NK-92 treated with Interleukin-12 subunit alpha and Interleukin-12 subunit beta, amount 100 ng/mL, for 24 hours (cell line): ENCODE data around the gene FBXO28.
"Not testable (repeated sequence)": the region's sequence is repeated elsewhere in the genome, so short reads cannot be mapped to it uniquely, and the experiment has no call there.

Experiments
- DNase-seq: peaks from one replicate; lab custom pipeline; 2025; lab: John Stamatoyannopoulos, UW

FBXO28 gene

GRCh38 chr1:224113918-224114786, at the start of gene FBXO28:
FBXO28 (plus strand) TSS chr1:224114111; CDS start chr1:224114130, 19 bp downstream.
- DNase-seq = peak; percentile 91

DNA sequence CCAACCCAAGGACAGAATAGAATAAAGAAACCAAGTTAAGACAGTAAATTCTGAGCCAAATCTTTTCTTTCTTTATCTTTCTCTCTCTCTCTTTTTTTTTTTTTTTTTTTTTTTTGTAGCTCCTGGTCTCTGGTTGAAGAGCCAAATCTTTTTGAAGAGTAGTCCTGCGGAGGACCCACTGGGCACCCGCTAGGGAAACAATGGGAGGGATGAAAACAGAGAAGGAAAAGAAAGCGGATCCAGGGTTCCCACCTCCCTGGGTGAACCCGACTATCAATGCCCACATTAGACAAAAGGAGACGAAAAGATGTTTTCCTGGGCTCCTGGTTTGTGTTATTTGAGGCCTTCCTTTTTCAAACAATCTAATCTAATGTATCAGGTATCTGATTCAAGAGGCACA, 49.8 kb upstream of the FBXO28 start:
- no peak for DNase-seq

- peak; percentile 3 for DNase-seq
Measured at GRCh38 chr1:224065455-224065854, 48.5 kb upstream of the FBXO28 start.

DNA sequence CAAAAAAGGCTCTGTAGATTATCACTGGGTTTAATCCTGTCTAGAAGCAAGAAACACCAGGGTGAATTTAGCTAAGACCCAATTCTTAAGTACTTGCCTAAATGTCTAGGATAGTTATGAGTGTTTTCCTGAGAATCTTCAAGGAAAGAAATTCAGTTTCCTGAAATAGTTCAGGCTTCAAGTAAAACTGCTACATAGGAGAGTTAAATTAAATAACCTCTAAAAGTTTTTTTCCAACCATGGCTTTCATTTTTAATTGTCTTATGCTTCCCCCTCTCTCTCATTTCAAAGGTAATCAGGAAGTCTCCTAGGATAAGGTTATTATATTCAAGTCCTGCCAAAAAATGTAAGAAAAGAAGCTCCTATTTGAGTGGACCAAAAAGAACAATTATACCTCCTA, 46.7 kb upstream of the FBXO28 start:
- DNase-seq = no peak

DNA sequence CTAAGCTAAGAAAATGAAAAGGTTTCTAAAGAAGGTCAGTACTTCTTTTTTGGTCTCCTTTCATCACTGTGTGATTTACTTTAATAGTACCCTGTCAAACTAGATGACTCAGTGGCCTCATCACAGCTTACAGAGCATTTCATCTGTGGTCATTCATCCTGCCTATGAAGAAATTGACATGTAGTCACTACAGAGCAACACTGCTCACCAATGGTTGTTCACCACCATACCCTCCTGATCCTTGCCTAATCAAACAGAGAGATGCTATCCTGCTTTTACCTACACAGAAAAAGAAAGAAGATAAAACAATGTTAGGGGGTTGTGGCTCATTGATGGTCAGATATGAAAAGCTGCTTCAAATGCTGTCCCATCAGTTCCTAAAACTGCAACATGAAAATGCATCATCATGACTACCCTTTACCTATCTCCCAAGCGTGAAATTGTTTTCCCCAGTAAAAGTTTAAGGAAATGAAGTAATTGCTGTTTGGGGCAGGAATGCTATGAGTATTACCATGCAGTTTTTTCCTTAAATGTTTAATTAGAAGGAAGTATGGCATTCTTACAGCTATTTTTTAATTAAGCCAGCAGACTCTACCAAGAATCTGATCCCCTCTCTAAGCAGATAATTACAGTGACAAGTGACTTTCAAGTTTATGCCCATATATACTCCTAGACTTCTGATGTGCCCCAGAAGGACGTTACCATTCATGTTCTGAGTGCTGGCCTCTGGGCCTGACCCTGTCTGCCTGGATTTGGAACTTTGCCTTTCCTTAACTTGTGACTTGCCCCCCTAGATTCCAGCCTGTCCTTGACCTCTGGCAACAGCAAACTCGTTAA, 46.1 kb upstream of the FBXO28 start:
- peak; percentile 3 for DNase-seq

DNA sequence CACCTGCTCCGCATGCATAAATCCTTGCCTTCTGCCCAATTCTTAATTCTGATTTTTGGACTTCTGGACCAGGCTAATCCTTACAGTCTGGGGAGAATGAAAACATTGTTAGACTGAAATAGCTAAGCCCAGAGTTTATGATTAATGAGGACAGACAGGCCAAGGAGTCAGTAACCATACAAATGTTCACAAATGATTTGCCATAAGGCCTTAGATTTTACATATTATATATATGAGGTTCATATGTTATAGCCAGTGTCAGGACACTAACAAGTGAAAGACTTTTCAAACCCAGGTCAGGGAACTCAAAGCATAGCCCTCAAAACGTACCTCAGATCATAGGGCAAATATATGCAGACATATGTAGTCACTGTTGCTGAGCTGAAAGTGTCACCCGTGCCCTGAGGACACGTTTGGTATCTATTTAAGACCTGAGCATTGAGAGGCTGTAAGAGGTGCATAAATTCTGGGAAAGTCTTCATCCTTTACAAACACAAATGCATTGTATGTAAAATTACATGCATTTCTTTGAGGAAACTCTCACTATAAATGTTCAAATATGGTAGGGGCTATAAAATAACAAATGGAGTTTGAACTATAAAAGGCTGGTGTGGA, 45.3 kb upstream of the FBXO28 start:
- DNase-seq = no peak

DNA sequence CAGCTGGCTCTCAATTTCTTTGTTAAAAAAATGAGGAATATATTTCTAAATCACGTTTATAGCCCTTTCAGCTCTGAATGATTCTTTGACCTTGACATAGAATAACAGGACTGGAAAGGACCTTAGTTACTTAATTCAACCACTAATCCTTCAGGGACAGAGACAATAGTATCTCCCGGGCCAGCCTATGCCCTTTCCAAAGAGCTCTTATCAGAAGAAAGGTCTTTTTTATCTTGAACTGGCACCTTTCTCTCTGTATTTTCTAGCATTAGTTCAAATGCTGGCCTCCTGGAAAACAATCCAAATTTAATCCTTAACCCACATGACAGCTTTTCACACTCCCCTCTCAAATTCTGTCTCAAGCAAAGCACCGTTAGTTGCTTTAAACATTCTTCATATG, 44.8 kb upstream of the FBXO28 start:
- no peak for DNase-seq

GRCh38 chr1:224070521-224070920, 43.4 kb upstream of the FBXO28 start:
- no peak for DNase-seq

GRCh38 chr1:224076407-224076806, 37.5 kb upstream of the FBXO28 start:
- DNase-seq = no peak

GRCh38 chr1:224079644-224080043, 34.3 kb upstream of the FBXO28 start:
- not testable (repeated sequence) for DNase-seq

GRCh38 chr1:224080115-224080774, 33.7 kb upstream of the FBXO28 start:
- DNase-seq = no peak

DNA sequence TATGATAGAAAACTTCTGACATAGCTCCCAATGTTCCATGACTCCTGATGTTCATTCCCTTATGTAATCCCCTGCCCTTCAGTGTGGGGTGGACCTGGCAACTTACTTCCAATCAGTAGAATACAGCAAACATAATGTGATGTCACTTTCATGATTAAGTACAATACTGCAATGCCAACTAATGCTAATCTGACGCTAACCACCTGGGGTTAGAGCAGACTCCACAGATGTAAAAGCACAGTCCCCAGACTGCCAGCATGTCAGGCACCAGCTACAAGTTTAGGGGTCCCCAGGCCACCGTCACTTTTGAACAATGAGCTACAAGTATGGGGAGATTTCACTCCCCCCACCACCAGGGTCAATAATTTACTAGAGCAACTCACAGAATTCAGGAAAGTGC, 32.3 kb upstream of the FBXO28 start:
- no peak for DNase-seq

GRCh38 chr1:224082146-224082545, 31.8 kb upstream of the FBXO28 start:
- no peak for DNase-seq

DNA sequence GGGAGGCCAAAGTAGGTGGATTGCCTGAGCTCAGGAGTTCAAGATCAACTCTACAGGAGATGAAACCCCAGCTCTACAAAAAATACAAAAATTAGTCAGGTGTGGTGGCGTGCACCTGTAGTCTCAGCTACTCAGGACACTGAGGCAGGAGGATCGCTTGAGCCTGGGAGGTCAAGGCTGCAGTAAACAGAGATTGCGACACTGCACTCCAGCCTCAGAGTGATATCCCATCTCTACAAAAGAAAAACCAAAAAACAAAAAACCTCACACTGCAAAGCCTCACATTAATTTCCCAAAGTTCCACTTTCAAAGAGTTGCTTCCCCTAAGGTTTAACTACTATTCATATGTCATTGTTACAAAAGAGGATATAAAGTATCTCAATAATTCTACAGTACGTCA, 29.0 kb upstream of the FBXO28 start:
- no peak for DNase-seq

DNA sequence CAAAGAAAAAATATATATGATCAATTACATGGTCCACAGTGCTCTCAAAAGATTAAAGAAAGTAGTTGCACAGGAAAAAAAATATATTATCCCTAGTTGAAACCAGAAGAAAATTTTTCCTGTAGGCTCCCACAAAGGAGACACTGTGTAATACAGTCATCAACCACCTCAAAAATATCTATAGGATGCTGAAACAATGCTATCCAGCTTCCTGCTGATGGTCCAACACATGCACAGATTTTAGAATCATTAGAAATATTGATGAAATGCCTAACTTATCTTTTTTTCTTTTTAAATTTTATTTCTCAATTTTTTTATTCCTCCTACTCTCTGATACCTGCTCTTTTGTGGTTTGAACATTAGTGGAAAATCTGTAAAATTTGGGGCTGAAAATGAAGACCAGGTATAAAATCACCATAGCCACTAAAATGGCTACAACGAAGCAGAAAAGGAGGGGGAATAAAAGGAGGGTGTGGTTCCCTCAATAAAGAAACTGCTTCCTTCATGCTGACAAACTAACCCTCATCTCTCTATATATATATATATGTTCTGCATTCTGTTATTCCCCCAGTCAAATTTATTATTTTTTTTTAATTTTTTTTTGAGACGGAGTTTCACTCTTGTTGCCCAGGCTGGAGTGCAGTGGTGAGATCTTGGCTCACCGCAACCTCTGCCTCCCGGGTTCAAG, 28.3 kb upstream of the FBXO28 start:
- no peak for DNase-seq

- DNase-seq = no peak
Measured at GRCh38 chr1:224087286-224087794, 26.6 kb upstream of the FBXO28 start.

DNA sequence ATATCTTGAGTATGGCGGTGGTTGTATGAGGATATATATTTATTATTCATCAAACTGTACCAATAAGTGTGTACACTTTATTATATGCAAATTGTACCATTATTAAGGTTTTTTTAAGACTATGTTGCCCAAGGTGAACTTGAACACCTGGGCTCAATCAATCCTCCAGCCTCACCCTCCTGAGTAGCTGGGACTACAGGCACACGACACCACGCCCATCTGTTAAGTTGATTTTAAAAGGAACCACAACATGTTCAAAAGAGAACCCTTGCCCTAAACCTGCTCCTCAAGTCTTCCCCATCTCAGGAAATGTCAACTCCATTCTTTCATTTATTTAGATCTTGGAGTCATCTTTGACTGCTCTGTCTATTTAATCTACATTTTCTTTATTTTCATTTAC, 24.3 kb upstream of the FBXO28 start:
- DNase-seq = no peak

DNA sequence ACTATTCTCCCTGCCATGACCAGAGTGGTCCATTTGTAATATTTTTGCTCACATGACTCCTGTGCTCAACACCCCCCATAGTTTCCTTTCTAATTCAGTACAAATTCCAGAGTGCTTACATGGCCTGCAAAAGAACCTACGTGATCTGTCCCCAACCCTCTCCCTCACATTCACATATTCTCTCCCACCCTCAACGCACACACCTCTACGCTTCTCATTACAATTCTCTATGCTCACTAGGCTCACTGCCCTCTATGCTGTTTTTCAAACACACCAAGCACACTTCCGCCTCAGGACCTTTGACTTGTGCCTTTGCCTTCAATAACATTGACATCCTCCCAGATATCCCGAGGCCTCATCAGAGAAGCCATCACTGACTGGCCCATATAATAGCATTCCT, 23.8 kb upstream of the FBXO28 start:
- no peak for DNase-seq

GRCh38 chr1:224092111-224092510, 21.8 kb upstream of the FBXO28 start:
- DNase-seq = no peak

GRCh38 chr1:224092601-224093000, 21.3 kb upstream of the FBXO28 start:
- DNase-seq = no peak

GRCh38 chr1:224095339-224095738, 18.6 kb upstream of the FBXO28 start:
- no peak for DNase-seq
